Stimulated activated CD4-positive, alpha-beta T cell treated with anti-CD3 and anti-CD28 coated beads, Interleukin-12 subunit alpha, Interleukin-12 subunit beta, amount 100 ng/mL, for 4 hours (primary cell): ENCODE results near the gene POLR1G.
A peak's percentile ranks its signal among the peaks of the same experiment; 100 is the strongest.
"Not testable (repeated sequence)": the region's sequence is repeated elsewhere in the genome, so short reads cannot be mapped to it uniquely, and the experiment has no call there.

ENCODE experiments used
- DNase-seq: peaks from one replicate; pipeline ENCODE4 v3.0.0-alpha.2; 2020

POLR1G gene

DNA sequence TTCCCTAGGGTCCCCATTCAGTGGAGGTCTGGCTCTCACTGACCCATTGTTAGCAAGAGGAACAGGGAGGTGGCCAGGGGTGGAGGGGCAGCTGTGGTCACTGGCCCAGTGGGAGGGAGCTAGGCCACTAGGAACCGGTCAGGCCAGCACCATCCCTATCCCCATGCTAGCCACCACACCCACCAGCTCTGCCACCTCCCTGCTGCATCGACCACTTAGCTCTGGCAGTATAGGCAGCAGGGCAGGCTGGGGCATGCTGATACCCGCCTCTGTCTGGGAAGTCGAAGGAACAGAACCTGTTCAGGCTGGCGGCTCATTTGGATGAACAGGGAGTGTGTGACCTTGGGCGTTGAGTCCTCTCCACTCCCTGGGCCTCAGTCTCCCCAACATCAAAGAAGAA is 6.3 kb upstream of the POLR1G start:
- no peak for DNase-seq

DNA sequence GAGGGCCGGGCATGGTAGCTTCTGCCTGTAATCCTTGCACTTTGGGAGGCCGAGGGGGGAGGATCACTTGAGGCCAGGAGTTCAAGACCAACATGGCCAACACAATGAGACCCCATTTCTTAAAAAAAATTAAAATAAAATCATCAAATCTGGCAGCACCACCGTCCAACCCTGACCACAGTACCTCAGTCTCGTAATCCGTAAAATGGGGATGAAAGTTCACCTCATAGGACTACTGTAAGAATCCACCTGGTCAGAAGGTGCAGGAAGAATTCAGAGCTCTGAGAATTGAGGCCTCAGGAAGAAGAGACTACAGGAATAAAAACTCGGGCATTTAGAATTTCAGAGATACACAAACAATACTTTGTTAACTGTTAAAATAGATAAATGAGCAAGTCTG is 4.6 kb upstream of the POLR1G start:
- DNase-seq = no peak

DNA sequence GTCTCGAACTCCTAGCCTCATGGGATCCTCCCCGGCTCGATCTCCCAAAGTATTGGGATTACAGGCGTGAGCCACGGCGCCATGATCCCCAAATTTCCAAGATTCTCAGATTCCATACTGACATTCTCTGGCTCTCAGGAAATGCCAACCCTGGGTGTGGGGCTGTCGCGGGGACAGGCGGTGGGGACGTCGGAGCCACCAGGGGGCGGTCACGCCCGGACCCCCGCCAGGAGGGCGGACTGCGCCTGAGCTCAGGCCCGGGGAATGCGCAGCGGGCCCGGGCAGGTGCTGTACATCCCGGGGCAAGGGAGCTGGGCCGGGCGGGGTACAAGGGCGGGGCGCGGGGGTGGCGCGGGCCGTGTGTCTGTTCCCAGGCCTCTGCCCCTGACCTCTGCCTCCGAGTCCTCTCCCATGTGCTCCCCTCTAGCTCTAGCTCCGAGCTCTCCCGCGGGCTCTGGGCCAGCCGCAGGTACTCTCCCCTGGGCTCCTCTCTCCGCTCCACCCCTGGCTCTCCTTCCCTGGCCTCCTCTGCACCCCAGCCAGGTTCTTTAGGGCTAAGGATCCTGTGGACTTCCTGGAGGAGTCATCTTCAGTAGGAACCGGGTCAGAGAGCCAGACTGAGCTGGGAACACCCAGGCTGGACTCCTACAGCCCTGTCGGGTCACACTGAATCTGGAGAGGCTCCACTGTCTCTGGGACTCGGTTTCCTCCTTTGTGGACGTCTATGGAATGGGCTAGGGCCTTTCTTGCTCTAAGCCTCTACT is 4.0 kb upstream of the POLR1G start:
- peak; percentile 28 for DNase-seq

DNA sequence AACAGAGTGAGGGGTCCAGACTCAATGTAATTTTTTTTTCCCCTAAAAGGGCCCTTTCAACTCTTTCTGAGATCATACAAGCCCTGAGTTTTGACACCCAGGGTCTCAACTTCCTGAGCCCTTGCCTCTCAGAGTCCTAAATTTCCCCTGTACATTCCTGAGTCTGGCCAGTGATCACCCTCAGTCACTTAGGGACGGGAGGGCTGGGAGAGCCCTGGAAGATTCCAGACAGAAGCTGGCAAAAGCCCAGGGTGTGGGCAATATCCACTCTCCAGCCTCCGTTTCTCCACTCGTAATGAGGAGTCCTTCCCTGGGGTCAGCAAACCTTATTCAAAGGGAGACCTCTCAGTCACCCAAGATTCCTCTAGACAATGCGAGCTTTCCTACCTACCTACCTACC is 3.2 kb upstream of the POLR1G start:
- no peak for DNase-seq

DNA sequence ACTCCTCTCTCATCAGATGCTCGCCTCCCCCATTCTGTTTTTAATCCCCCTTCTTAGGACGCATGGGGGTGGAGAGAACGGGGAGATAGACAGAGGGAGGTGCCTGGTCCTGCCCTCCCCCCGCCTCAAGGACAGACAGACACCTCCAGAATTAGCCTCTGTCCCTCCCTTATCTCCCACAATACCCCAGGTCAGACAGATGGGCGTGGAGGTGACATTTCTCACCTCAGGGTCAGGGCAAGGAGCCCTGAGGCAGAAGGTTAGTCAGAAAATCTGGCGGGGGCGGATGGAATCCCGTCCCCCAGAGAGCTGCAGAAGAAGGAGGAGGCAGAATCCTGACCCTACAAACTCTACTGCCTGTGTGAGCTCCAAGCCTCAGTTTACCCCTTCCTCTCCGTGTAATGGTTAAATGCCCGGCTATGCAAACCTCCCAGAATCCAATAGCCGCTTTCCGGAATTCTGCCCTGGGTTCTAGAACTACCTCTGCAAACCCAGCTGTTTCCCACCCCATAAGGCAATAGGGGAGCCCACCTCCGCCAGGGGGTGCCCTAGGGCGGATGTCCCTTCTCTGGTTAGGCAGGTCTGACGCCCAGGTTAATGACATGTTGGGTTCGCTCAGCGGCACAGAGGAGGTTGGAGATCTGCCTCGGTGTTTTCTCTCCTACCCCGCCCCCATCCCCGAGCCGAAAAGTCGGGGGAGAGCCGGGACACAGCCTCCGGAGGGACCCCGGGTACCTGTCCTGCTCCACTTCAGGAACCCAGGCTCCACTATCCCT is 2.5 kb upstream of the POLR1G start:
- peak; percentile 56 for DNase-seq

DNA sequence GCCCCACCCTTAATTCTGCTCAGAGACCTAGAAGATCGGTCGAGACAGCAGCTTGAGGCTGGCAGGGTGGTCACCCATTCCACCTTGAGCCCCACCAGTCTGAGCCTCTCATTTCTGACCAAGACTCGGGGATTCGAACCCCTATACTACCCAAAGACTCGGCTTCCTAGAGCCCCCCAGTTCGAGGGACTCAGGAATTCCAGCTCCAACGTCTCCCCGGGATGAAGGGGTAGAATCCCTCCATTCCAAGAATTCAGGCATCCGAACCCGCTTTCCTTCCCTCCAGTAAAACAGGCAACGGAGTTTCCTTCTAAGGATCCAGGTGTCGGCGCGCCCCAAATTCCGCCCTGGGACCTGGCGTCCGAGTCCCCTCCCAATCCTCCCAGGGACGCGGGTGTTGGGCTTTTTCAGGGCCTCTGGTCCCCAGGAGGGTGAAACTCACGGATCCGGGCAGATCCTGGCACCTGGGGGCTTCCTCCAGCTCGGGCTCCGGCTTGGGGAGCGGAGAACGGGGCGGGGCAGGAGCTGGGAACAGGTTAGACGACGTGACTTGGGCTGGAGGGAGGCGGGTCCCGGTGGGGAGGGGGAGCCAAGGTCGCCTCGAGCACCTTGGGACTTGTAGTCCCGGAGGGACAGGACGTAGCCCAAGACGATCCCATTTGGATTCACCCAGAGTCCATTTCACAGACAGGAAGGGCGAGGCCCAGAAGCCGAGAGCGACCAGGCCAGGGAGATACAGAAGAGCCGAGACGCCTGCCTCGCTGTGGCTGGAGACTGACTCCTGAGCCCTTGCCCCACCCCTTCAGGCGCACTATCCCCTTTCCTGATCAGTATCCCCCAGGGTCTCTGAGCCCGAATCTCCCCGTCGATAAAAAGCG is 1.6 kb upstream of the POLR1G start, which contains the start of gene PPP1R13L:
Gene PPP1R13L, minus strand, starts transcription at position 513 of the 878 bp plus-strand sequence. CDS start 6,751 bp downstream, outside the sequence.
- peak; percentile 51 for DNase-seq

DNA sequence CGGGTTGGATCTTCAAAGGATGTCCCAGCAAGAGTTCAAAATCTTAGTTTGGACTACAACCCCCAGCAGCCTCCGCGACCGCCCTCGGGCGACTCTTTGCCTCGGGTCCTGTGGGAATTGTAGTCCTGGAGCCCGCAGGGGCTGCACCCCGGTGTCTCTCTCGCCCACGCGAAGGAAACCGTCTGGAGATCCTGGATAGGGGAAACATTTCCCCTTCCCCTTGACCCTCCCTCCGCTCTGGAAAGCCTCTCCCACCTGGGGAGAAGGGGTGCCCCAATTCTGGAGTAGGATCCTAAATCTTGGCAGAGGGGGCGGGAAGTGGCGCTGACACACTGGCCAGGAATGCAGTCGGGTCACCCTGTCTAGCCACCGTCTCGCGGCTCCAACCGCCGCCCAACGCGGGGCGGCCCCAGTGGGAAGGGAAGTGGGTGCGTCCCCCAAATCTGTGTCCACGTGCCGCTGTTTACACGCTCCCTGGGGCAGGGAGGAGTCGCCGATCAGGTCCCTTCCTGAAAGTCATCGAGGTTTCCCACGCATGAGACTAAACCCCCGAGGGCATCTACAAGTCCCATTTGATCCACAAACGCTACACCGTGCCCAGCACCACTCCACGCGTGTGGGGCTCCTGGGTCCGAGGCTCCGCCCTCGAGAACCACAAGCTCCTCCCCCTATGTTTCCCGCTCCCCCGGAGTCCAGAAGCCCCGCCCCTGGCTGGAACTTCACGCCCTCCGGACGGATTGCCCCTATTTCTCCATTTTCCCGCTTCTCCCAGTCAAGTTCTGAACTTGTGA is 814 bp upstream of the POLR1G start:
- peak; percentile 76 for DNase-seq

DNA sequence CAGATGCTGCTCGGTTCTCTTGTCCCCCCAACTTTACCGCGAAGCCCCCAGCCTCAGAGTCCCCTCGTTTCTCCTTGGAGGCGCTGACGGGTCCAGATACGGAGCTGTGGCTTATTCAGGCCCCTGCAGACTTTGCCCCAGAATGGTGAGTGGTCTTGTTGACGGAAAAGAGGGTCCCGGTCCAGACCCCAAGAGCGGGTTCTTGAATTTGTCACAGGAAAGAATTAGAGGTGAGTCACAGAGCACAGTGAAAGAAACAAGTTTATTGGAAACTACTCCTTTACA is 589 bp downstream of the POLR1G start:
- no peak for DNase-seq

DNA sequence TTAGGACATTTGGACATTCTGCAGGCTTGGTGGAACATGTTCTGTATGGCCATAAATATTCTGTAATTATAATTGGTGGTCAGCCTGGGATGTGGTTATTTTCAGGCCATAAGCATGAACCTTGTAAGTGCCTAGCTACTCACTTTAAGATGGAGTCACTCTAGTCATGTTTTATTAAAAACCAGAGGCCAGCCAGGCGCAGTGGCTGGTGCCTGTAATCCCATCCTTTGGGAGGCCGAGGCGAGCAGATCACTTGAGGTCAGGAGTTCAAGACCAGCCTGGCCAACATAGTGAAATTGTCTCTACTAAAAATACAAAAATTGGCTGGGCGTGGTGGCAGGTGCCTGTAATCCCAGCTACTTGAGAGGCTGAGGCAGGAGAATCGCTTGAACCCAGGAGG is 1.1 kb downstream of the POLR1G start:
- not testable (repeated sequence) for DNase-seq

DNA sequence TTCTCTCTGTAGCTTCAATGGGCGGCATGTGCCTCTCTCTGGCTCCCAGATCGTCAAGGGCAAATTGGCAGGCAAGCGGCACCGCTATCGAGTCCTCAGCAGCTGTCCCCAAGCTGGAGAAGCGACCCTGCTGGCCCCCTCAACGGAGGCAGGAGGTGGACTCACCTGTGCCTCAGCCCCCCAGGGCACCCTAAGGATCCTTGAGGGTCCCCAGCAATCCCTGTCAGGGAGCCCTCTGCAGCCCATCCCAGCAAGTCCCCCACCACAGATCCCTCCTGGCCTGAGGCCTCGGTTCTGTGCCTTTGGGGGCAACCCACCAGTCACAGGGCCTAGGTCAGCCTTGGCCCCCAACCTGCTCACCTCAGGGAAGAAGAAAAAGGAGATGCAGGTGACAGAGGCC is 1.7 kb downstream of the POLR1G start:
- DNase-seq = no peak

DNA sequence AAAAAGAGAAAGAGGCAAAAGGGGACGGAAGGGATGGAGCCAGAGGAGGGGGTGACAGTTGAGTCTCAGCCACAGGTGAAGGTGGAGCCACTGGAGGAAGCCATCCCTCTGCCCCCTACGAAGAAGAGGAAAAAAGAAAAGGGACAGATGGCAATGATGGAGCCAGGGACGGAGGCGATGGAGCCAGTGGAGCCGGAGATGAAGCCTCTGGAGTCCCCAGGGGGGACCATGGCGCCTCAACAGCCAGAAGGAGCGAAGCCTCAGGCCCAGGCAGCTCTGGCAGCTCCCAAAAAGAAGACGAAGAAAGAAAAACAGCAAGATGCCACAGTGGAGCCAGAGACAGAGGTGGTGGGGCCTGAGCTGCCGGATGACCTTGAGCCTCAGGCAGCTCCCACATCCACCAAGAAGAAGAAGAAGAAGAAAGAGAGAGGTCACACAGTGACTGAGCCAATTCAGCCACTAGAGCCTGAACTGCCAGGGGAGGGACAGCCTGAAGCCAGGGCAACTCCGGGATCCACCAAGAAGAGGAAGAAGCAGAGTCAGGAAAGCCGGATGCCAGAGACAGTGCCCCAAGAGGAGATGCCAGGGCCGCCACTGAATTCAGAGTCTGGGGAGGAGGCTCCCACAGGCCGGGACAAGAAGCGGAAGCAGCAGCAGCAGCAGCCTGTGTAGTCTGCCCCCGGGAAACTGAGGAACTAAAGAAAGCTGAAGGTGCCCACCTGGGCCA is 2.5 kb downstream of the POLR1G start:
- DNase-seq = no peak

DNA sequence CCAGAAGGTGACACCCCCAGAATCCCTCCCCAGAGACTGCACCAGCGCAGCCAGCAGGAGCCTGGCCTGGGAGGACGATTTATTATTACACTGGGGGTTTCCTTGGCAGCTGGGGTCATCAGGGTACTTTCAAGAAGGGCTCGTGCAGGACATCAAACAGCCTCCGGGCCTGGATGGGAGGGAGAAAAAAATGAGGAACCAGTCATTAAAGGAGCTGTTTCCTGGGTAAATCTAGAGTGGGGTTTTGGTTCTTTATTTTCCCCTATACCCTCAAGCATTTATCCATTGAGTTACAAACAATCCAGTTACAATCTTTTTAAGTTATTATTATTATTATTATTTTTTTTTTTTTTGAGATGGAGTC is 3.1 kb downstream of the POLR1G start:
- DNase-seq = no peak

DNA sequence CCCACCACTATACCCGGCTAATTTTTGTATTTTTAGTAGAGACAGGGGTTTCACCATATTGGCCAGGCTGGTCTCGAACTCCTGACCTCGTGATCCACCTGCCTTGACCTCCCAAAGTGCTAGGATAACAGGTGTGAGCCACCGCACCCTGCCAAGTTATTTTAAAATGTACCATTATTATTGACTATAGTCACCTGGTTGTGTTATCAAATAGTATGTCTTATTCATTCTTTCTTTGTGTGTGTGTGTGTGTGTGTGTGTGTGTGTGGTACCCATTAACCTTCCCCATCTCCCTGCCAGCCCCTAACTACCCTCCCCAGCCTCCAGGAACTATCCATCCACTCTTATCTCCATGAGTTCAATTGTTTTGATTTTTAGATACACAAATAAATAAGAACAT is 3.9 kb downstream of the POLR1G start:
- not testable (repeated sequence) for DNase-seq

DNA sequence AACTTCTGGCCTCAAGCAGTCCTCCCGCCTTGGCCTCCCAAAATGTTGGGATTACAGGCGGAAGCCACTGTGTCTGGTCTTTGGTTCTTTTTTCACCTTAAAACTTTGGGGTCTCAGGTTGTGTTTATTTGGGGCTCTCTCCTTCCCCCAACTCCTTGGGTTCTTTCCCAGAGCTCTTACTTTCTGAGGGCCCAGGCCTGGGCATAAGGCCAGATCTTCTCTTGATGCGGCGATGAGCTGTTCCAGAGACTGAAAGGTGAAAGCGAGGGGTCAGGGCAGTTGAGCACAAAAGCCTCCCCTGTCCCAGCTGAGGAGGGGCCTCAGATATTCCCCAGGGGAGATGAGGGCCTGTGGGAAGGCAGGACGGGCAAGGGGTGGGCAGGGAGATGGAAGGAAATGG is 7.1 kb downstream of the POLR1G start:
- DNase-seq = no peak

DNA sequence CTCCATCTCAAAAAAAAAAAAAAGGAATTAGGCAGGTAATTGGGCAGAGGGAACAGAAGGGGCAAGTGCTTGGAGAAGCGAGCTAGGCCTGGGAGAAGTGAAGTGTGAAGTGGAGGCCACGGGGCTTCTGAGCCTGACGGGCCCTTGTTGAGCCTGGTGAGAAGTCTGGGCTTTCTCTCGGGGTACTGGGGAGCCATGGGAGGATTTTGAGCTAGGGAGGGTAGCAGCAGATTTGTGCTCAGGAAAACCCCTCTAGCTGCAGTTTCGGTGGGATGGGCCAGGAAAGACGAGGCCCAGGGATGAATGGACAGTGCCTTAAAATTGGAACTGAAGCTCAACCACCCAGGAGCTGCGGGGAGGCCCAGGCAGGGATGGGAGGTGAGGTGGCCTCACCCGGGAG is 8.0 kb downstream of the POLR1G start:
- no peak for DNase-seq

DNA sequence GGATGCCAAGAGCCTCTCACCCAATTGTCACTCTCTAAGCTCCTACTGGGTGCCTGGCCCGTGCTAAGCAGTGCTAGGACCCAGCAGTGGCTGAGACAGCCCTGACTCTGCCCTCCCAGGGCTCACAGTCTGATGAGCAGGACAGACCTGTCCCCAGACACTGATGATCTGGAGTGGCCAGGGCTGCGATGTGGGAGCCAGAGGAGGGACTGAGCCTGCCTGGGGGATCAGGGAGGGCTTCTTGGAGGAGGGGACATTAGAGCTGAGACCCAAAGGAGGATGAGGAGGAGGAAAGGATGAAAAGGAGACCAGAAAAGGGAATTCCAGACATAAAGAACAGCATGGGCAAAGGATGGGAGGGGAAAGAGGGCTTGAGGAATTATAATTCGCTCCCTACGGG is 10.7 kb downstream of the POLR1G start:
- DNase-seq = no peak

DNA sequence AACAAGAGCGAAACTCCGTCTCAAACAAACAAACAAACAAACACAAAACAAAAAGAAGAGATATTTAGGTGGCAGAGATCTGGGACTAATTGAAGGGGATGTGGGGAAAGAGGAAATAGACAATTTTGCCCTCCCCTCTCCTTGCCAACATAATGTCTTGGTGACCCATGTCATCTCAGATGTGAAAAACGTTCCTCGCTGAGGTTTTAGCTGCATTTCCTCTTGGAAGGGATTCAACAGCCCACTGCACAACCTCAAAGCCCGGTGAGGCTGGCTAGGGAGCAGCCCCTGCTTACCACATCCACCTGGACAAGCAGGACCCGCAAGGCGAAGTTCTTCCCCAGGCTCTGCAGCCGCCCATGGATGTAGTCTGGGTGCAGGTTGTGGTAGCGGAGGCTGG is 12.4 kb downstream of the POLR1G start:
- DNase-seq = no peak

DNA sequence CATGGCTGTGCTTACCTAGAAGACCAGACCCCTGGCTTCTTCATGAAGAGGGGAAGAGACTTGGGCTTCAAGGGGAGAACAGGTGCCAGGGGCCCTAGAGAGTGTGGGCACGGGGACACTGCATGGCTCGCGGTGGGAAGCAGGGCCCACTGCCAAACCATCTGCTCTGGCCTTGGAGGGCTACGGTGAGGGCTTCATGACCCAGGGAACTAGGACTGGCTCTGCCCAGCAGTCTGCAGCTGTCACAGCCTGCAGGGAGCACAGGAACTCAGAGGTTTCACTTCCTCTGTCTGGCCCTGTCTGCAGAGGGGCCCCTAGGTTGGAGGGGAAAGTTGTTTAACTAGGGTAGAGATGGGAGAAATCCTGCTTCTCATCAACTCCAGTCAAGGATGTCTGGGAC is 13.0 kb downstream of the POLR1G start:
- no peak for DNase-seq

DNA sequence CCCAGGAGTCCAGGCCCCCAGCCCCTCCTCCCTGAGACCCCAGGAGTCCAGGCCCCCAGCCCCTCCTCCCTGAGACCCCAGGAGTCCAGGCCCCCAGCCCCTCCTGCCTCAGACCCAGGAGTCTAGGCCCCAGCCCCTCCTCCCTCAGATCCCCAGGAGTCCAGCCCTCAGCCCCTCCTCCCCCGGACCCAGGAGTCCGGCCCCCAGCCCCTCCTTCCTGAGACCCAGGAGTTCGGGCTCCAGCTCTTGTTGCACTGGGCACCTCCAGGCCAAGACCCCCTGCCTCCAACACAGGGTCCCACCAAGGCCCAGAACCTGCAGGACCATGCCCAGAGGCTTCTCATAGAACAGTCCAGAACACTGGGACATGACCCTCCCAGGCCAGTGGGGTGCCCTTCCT is 13.5 kb downstream of the POLR1G start:
- no peak for DNase-seq

DNA sequence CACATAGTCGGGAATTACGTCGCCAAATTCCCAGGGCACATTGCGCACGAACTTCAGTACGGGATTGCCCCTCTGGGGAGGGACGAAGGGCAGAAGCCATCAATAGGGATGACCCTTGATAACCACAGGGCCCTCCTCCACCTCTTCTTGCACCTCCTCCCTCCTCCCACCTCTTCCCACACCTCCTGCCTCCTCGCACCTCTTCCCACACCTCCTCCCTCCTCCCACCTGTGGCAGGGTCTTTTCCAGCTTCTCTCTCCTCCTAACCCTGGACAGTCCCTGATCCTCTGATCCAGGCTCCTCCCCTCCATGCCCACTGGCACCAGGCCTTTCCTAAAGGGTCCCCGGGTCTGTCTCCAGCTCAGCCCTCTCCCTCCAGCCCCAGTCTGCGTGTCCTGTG is 13.9 kb downstream of the POLR1G start:
- DNase-seq = no peak

DNA sequence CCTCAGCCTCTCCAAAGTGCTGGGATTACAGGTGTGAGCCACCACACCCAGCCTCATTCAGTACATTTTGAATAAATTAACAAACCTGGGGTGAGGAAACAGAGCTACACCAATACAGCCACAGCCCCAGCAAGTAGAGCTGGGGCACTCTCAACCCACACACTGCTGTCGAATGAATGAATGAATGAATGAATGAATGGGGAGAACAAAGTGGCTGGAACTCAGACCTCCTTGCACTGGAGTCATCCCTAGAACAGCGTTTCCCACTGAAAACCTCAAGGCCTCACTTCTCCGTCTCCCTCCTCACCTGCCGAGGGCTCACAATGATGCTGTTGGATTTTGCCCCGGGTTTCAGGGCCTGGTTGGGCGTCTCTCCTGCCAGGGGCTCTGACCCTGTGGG is 14.4 kb downstream of the POLR1G start:
- no peak for DNase-seq

DNA sequence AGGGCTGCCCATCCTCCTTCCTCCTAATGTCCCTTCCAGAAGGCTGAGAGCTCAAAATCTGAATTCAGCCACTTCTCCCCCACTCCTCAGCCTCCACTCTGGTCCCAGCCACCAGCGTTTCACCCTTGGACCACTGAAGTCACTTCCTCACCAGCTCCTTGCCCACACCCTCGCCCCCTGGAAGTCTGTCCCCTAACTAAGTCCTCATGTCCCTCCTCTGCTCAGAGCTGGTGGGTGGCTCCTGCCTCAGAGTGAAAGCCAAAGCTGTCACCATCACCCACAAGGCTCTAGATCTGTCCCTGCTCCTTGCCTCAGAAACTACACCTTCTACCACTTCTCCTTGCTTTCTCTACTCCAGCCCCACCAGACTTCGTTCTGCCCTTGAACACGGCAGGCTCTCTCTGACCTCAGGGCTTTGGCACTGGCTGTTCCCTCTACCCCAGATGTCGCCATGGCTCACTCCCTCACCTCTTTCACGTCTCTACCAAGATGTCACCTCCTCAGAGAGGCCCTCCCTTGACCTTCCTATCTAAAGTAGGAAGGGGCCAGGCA is 15.6 kb downstream of the POLR1G start:
- no peak for DNase-seq
